CD1c-positive myeloid dendritic cell (primary cell): Measurements from ENCODE around the gene PLEKHG4B.
"Not testable (repeated sequence)": the region's sequence is repeated elsewhere in the genome, so short reads cannot be mapped to it uniquely, and the experiment has no call there.

ENCODE experiments used
- DNase-seq: peaks from one replicate; pipeline ENCODE4 v3.0.0-alpha.2; 2016; ENCODE audit errors: extremely low spot score

The PLEKHG4B gene

DNA sequence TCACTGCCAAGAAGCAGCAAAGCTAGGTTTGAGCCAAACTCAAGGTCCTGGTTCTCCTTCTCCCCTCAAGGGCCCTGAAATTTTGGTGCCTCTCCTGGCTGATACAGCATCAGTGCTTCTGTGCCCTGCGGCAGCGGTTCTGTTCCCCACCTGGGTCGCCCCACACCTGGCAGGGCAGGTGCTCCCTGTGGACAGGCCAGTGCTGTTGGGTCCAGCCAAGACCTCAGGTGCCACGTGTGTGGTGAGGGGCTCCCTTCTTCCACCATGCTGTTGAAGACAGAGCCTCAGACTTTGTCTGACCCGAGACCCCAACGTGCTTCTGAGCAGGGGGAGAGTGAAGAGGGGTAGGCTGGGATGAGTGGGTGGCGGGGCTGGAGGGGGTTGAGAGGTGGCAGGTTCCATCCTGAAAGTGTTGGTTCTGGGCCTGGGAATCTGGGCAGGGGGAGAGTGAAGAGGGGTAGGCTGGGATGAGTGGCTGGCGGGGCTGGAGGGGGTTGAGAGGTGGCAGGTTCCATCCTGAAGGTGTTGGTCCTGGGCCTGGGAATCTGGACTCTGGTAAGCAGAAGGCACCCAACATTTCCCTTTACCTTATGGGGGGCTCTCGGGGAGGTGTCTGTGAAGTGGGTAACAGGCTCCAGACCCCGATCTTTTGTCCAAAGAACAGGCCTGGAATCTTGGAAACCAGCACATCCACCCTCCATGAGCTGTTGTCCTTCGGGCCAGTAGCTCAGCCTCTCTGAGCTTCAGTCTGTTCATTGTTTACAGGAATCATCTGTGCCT lies 2.3 kb downstream of the PLEKHG4B start:
- no peak for DNase-seq

- DNase-seq, result no peak
Observed at GRCh38 chr5:95241-95980, 3.4 kb downstream of the PLEKHG4B start.

GRCh38 chr5:96976-97660 lies 5.2 kb downstream of the PLEKHG4B start:
- no peak for DNase-seq

DNA sequence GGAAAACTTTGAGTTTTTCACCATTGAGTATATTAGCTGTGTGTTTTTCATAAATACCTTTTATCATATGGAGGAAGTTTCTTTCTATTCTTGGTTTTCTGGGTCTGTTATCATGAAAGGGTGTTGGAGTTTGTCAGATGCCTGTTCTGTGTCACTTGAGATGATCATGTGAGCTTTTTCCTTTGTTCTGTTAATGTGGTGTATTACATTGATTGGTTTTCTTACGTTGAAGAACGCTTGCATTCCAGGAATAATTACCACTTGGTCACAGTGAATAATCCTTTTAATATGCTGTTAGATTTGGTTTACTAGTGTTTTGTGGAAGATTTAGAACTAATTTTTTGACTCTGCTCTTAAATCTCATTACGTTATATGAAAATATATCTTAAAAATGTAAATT lies 7.8 kb downstream of the PLEKHG4B start:
- DNase-seq, result no peak

- DNase-seq, result no peak
Observed at GRCh38 chr5:102411-103043, 10.6 kb downstream of the PLEKHG4B start.

- not testable (repeated sequence) for DNase-seq
Observed at GRCh38 chr5:104106-104505, 12.1 kb downstream of the PLEKHG4B start.

GRCh38 chr5:104778-105296 lies 12.9 kb downstream of the PLEKHG4B start:
- DNase-seq, result no peak

DNA sequence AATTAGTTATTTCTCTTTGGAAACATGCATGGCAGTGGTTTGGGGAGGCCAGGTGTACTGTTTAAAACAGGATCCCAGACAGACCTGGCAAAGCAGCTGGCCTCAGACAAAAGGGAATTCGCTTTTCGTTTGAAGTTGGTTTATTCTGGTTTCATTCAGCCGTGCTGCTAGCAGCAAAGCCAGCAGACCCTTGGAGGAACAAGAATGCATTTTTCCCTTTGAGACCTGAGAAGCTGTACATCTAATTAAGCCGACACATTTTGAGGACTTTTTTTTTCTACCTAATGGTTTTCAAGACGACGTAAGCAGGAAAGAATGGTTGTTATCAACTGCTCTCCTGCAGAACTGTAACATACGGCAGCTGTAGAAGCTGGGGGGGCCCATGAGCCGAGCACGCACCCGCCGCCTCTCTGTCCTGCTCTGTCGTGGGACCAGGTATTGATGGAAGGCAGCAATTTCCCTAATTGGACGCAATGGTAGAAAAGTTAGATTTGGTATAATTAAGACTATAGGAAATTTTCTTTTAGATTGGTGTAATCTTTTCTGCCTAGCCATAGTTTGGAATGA lies 13.6 kb downstream of the PLEKHG4B start:
- no peak for DNase-seq

- DNase-seq, result no peak
Observed at GRCh38 chr5:106587-106986, 14.6 kb downstream of the PLEKHG4B start.

DNA sequence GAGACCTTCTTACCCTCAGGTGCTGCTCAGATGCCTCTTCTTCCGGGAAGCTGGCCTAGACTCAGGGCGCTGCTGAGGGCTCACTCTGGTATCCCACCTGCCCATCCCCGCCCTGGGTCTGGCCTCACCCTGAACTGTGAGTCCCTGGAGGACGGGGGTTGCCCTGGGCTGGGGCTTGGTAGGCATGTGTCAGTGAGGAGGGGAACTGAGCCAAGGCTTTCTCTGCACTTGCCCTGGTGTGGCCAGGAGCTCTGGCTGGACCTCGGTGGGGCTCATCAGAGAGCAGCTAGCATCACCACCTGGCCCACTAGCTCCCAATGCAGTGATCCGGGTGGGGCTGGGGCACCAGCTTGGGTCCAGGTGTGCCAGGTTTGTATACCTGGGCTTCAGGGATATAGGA lies 15.6 kb downstream of the PLEKHG4B start:
- DNase-seq, result no peak

DNA sequence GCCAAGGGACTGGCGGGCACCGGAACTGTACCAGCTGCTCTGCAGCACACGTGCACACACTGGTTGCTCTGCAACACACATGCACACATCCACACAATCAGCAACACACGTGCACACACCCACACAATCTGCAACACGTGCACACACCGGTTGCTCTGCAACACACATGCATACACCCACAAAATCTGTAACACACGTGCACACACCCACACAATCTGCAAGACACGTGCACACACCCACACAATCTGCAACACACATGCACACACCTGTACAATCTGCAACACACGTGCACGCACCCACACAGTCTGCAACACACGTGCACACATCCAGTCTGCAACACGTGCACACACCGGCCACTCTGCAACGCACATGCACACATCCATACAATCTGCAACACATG lies 17.9 kb downstream of the PLEKHG4B start:
- DNase-seq, result no peak

GRCh38 chr5:110270-110888 lies 18.4 kb downstream of the PLEKHG4B start:
- DNase-seq, result no peak

DNA sequence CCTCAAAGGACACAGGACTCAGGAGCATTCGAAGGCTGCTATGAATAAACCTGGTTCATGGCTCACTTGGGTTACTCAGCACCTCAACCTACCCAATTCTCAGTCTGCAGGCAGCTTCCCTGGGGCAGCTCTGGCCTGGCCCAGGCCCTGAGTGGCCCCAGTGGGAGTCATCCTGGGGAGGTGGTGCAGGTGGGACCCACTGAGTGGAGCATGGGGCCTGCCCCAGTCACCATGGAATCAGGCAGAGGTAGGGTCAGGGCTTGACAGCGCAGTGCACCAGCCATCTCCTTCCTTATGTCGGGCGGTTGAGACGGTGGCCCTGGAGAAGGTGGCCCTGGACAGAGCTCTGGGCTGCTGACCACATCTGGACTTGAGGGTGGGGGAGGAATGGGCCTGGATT lies 19.2 kb downstream of the PLEKHG4B start:
- DNase-seq, result no peak

DNA sequence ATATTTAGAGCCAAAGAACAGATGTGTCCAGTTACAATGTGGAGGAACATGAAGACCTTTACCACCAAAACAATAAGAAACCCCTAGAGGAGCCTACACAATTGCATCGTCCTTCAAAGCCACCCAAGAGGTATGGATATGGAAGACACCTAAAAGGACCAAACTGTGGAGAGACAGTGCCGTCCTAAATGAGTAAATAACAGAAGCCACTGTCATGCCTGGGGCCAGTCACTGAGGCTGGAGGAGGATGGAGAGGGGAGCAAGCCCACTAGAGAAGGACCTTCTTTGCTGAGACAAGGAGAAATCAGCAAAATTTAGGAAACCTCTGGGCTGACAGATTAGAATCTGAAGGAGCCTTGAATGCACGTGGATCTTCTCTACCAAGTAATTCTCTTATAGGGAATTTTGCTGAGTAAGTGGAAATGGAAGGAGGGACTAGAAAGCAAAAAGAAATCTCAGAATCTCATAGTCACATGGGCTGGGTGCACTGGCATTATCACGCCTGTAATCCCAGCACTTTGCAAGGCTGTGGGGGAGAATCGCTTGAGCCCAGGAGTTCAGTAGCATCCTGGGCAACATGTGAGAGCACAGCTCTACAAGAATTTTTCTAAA lies 27.6 kb downstream of the PLEKHG4B start:
- DNase-seq, result no peak

DNA sequence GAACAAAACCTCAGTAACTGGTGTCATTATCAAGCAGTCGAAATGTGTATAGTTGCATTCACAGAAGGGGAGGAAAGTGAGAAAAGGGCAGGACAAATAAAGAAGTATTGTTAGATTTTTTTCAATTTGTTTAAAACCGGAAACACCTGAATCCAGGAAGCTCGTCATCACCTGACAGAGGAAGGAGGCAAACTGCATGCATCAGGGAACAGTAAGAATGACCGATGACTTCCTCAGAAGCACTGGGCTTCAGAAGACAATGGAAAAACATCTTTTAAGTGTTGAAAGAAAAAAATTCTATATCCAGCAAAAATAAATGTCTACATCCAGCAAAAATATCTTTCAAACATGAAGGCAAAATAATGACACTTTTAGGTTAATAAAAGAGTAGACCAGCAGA lies 29.5 kb downstream of the PLEKHG4B start:
- DNase-seq, result no peak

DNA sequence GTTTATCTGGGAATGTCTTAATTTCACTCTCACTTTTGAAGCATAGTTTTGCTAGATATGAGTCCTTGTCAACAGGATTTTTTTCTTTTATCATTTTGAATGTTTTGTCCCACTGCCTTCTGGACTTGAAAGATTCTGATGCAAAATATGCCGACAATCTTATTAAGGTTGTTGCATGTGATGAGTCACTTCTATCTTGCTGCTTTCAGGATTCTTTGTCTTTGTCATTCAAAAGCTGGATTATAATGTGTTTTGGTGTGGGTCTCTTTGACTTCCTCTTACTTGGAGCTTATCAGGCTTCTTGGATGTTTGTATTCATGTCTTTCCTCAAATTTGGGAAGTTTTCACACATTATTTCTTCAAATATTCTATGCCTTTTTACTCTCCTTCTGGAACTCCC lies 33.8 kb downstream of the PLEKHG4B start:
- no peak for DNase-seq

DNA sequence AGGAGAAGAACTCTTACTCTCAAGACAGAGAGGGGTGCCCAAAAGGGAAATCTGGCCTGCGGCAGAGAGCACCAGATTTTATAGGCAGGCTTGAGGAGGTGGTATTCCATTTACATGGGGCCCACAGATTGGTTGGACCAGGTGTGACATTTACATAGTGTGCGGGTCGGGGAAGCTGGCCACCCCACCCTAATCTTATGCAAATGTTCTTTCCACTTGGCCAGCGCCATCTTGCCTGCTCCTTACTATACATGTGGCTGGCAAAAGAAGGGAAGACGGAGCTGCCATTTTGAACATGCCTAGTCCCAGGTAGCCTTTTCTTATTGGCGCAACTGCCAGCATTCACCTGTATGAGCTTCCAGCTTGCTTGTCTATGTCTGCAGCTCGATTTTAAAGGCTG lies 34.8 kb downstream of the PLEKHG4B start:
- no peak for DNase-seq

- no peak for DNase-seq
Observed at GRCh38 chr5:127886-128285, 35.9 kb downstream of the PLEKHG4B start.

DNA sequence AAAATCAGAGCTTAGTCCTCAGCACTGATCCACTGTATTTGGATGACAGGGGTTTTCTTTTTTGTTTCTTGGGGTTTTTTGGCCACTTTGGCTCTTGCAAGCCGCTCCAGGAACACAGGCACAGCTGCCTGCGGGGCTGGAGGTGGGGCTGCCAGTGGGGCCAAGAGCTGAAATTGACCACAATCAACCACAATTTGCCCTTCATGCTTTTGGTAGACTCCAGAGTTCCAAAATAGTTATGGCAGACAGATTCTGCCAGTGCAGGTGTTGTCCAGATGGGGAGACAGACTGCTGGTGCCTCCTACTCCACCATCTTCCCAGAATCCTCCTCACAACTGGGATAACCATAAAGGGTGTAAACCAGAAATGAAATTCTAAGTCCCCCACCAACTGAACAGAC lies 36.5 kb downstream of the PLEKHG4B start:
- DNase-seq, result no peak

DNA sequence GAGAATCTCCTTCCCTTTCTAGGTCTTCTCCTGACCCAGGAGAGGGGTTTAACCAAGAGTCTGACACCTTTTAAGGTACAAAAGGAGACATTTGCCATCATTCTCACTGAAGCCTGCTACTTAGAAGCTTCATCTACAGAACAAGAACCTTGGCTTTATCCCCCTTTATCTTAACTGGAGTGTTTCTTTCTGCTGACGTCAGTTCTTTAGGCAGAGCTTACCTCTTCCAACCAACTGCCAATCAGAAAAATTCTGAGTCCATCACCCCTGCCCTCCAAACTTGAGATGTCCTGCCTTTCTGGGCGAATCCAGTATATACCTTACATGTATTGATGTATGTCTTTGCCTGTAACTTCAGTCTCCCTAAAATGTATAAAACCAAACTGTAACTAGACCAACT lies 37.2 kb downstream of the PLEKHG4B start:
- no peak for DNase-seq

- no peak for DNase-seq
Observed at GRCh38 chr5:129820-130219, 37.9 kb downstream of the PLEKHG4B start.
